SK-N-SH treated with all-trans-retinoic acid at 6 μM for 48 hours (cell line): ENCODE results near the gene NT5C3A.
"Not testable (repeated sequence)": the region's sequence is repeated elsewhere in the genome, so short reads cannot be mapped to it uniquely, and the experiment has no call there.

Experiments
- ARNTL ChIP-seq: fragments of 450-650 bp; formaldehyde crosslinking; IDR thresholded peaks from 2 replicates; pipeline ENCODE4 v1.5.0; 2020; ENCODE audit warnings: low read depth, mild to moderate bottlenecking, moderate library complexity, borderline replicate concordance
- CREB5 ChIP-seq: fragments of 250-450 bp; sonication (Bioruptor Pico); IDR thresholded peaks from 2 replicates; pipeline ENCODE4 v1.5.1; 2020; ENCODE audit warnings: low read depth, mild to moderate bottlenecking, moderate library complexity
- CSDC2 ChIP-seq: fragments of 250-450 bp; sonication (Bioruptor Pico); IDR thresholded peaks from 2 replicates; pipeline ENCODE4 v1.5.0; 2020; ENCODE audit warnings: mild to moderate bottlenecking, moderate library complexity
- ESRRG ChIP-seq: fragments of 250-450 bp; sonication (Bioruptor Pico); IDR thresholded peaks from 2 replicates; pipeline ENCODE4 v1.6.1; 2021; ENCODE audit warnings: mild to moderate bottlenecking
- GLIS3 ChIP-seq: fragments of 250-450 bp; sonication (Bioruptor Pico); IDR thresholded peaks from 2 replicates; pipeline ENCODE4 v1.5.0; 2020; ENCODE audit warnings: mild to moderate bottlenecking, moderate library complexity
- OSR1 ChIP-seq: fragments of 250-450 bp; sonication (Bioruptor Pico); IDR thresholded peaks from 2 replicates; pipeline ENCODE4 v1.8.0; 2022; ENCODE audit warnings: moderate library complexity, mild to moderate bottlenecking, inconsistent platforms
- RARB ChIP-seq: fragments of 250-450 bp; sonication (Bioruptor Pico); IDR thresholded peaks from 2 replicates; pipeline ENCODE4 v1.8.0; 2021; ENCODE audit warnings: mild to moderate bottlenecking, moderate library complexity
- ZFP3 ChIP-seq: fragments of 250-450 bp; sonication (Bioruptor Pico); IDR thresholded peaks from 2 replicates; pipeline ENCODE4 v1.5.0; 2020; ENCODE audit warnings: mild to moderate bottlenecking, moderate library complexity
- ZFP30 ChIP-seq: fragments of 450-650 bp; formaldehyde crosslinking; IDR thresholded peaks from 2 replicates; pipeline ENCODE4 v1.5.0; 2022; ENCODE audit warnings: mild to moderate bottlenecking, moderate library complexity

GRCh38 chr7:33005690-33006089 is 56.9 kb downstream of the NT5C3A start:
- TF ChIP-seq CSDC2 (CRISPR knock-in tag); GLIS3; OSR1; ESRRG; ZFP3 (CRISPR knock-in tag); RARB (CRISPR knock-in tag); CREB5; ARNTL (CRISPR knock-in tag); ZFP30: not testable (repeated sequence)
